NCI-H2196 treated with DMSO at 0.1 percent for 48 hours (cell line): ENCODE measurements around the gene THAP7.

Experiments used
- DNase-seq: peaks from one replicate; lab custom pipeline; 2025; ENCODE audit not compliant: unreplicated experiment; lab: John Stamatoyannopoulos, UW

THAP7 gene

GRCh38 chr22:21031545-21032036 is 29.7 kb upstream of the THAP7 start:
- no peak for DNase-seq

- no peak for DNase-seq
These were observed 29.0 kb upstream of the THAP7 start for GRCh38 chr22:21030621-21031544.

- DNase-seq = no peak
These were observed 28.1 kb upstream of the THAP7 start for GRCh38 chr22:21030032-21030431.

- no peak for DNase-seq
These were observed 27.6 kb upstream of the THAP7 start for GRCh38 chr22:21029486-21030025.

- no peak for DNase-seq
These were observed 26.6 kb upstream of the THAP7 start for GRCh38 chr22:21028277-21029251.

GRCh38 chr22:21026783-21027692 is 25.1 kb upstream of the THAP7 start:
- peak; percentile 14 for DNase-seq

GRCh38 chr22:21025763-21026755 is 24.1 kb upstream of the THAP7 start:
- no peak for DNase-seq

- no peak for DNase-seq
These were observed 23.3 kb upstream of the THAP7 start for GRCh38 chr22:21025266-21025665.

- no peak for DNase-seq
These were observed 21.2 kb upstream of the THAP7 start for GRCh38 chr22:21022955-21023614.

- no peak for DNase-seq
These were observed 20.6 kb upstream of the THAP7 start for GRCh38 chr22:21022507-21022906.

- no peak for DNase-seq
These were observed 19.0 kb upstream of the THAP7 start for GRCh38 chr22:21020802-21021429.

- no peak for DNase-seq
These were observed 16.4 kb upstream of the THAP7 start for GRCh38 chr22:21018314-21018713.

- DNase-seq = no peak
These were observed 14.9 kb upstream of the THAP7 start for GRCh38 chr22:21016644-21017420.

GRCh38 chr22:21015466-21016006 is 13.6 kb upstream of the THAP7 start:
- no peak for DNase-seq

GRCh38 chr22:21014726-21015465 is 13.0 kb upstream of the THAP7 start, which contains the start of gene P2RX6:
P2RX6 (plus strand) TSS chr22:21015165; CDS start chr22:21015175, 10 bp downstream.
- DNase-seq = peak; percentile 25

GRCh38 chr22:21014202-21014725 is 12.3 kb upstream of the THAP7 start:
- peak; percentile 77 for DNase-seq
